Colonic mucosa (tissue), 4 donors: ENCODE measurements around the gene SLC16A8. TPM values are rescaled to one million over a fixed set of nuclear protein-coding genes. Genes with fewer than 3 reads are reported as not detected.

ENCODE experiments used
- DNase-seq: peaks from one replicate; pipeline ENCODE4 v3.0.0-alpha.2; 2020
- H3K27ac ChIP-seq: fragments of 200-600 bp; one replicate; pipeline ENCODE4 v1.8.0; 2021
- H3K27me3 ChIP-seq: fragments of 200-600 bp; one replicate; pipeline ENCODE4 v1.8.0; 2021
- H3K36me3 ChIP-seq: fragments of 200-600 bp; one replicate; pipeline ENCODE4 v1.8.0; 2021
- H3K4me1 ChIP-seq: fragments of 200-600 bp; one replicate; pipeline ENCODE4 v1.8.0; 2021; ENCODE audit warnings: mild to moderate bottlenecking
- H3K4me3 ChIP-seq: fragments of 200-600 bp; one replicate; pipeline ENCODE4 v1.8.0; 2021
- H3K9ac ChIP-seq, 2 donors: one replicate each; pipeline ENCODE4 v1.7.0; 2013; ENCODE audit warnings: control low read depth in 2 of 2, low read depth in 2 of 2, low read length in 2 of 2
- H3K9me3 ChIP-seq: fragments of 200-600 bp; one replicate; pipeline ENCODE4 v1.8.0; 2021
- intact Hi-C: fragments of 100-400 bp; cut with DNase I; formaldehyde crosslinking; loops from one replicate; pipeline ENCODE4 v1.14.1; 2022
- total RNA-seq, 2 donors: library from RNA; stranded (reverse); fragmentation: NEBNext Ultra II Directional in 1 of 2; extraction: Animal tissue kit (Norgen Biotek cat#: 25700) in 1 of 2; gene quantifications; one replicate each; pipeline ENCODE4 v1.2.1, GENCODE V29; 2021
- TF ChIP-seq, protein P1 (sequence below): fragments of 200-600 bp; IDR thresholded peaks from one replicate; pipeline ENCODE4 v1.8.0; 2022; ENCODE audit warnings: antibody characterized with exemption, mild to moderate bottlenecking
- donor health status: healthy.
- donor health status: DM: no; HTN: no; CAD: no.
- donor health status: DM: no; HTN: no; CAD: no.

Gene SLC16A8
- total RNA-seq, 2 donors from 2014 or later, result 0.27 TPM; not detected in 1

- no peak for DNase-seq
- Histone ChIP-seq H3K4me1 (no peaks in the 10 kb centered on the region), H3K27me3 (no peaks in the 10 kb centered on the region), H3K4me3 (no peak overlapping the region), H3K27ac (no peak overlapping the region), H3K9ac (no peak overlapping the region), H3K36me3 (peaks cover 6% of the 10 kb centered on the region), H3K9me3 (no peaks in the 10 kb centered on the region)
- TF ChIP-seq, protein P1, sequence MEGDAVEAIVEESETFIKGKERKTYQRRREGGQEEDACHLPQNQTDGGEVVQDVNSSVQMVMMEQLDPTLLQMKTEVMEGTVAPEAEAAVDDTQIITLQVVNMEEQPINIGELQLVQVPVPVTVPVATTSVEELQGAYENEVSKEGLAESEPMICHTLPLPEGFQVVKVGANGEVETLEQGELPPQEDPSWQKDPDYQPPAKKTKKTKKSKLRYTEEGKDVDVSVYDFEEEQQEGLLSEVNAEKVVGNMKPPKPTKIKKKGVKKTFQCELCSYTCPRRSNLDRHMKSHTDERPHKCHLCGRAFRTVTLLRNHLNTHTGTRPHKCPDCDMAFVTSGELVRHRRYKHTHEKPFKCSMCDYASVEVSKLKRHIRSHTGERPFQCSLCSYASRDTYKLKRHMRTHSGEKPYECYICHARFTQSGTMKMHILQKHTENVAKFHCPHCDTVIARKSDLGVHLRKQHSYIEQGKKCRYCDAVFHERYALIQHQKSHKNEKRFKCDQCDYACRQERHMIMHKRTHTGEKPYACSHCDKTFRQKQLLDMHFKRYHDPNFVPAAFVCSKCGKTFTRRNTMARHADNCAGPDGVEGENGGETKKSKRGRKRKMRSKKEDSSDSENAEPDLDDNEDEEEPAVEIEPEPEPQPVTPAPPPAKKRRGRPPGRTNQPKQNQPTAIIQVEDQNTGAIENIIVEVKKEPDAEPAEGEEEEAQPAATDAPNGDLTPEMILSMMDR, result no peak
- intact Hi-C loops, result no loop called here
Measured at GRCh38 chr22:38075105-38075825, 8.7 kb downstream of the SLC16A8 start.

DNA sequence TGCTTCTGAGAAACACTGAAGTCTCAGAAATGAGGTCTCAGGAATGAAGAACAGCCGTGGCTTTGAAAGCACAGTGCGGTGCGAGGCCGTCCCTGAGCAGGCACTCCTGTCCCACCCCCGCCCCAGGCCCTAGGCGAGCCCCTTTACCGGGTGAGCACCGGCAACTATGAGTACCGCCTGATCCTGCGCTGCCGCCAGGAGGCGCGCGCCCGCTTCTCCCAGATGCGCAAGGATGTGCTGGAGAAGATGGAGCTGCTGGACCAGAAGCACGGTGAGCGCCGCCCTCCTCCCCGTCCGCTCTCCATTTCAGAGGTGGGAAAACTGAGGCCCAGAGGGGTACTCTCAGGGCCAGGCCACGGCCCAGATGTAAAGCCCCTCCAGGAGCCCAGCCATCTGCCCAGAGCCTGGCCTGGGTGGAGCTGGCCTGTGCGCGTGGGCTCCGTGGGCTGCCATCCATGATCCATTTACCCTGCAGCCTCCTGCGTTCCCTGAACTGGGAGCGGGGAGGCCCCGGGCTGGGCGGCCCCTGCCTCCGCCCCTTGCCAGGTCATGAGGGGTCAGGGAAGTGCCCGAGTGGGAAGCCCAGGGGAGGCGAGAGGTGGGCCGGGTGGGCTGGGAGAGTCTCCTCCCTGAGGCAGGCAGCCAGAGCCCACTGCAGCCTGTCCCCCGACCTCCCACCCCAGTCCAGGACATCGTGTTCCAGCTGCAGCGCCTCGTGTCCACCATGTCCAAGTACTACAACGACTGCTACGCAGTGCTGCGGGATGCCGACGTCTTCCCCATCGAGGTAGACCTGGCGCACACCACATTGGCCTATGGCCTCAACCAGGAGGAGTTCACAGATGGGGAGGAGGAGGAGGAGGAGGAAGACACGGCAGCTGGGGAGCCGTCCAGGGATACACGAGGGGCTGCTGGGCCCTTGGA, 9.5 kb downstream of the SLC16A8 start:
- Histone ChIP-seq H3K9me3 (no peaks in the 10 kb centered on the region), H3K36me3 (peaks cover 6% of the 10 kb centered on the region), H3K4me3 (no peak overlapping the region), H3K4me1 (no peaks in the 10 kb centered on the region), H3K27me3 (no peaks in the 10 kb centered on the region), H3K27ac (no peak overlapping the region), H3K9ac (no peak overlapping the region)
- intact Hi-C loops, result no loop called here
- TF ChIP-seq, protein P1, result no peak
- DNase-seq, result no peak

- peaks cover 6% of the 10 kb centered on the region for H3K36me3 ChIP-seq
- no peaks in the 10 kb centered on the region for H3K9me3 ChIP-seq
- no peaks in the 10 kb centered on the region for H3K27me3 ChIP-seq
- H3K4me3 ChIP-seq, result no peak overlapping the region
- TF ChIP-seq, protein P1, result no peak
- no peaks in the 10 kb centered on the region for H3K4me1 ChIP-seq
- intact Hi-C loops, result no loop called here
- DNase-seq, result no peak
- no peak overlapping the region for H3K27ac ChIP-seq
- H3K9ac ChIP-seq, result no peak overlapping the region
Measured at GRCh38 chr22:38073150-38074130, 10.5 kb downstream of the SLC16A8 start.

DNA sequence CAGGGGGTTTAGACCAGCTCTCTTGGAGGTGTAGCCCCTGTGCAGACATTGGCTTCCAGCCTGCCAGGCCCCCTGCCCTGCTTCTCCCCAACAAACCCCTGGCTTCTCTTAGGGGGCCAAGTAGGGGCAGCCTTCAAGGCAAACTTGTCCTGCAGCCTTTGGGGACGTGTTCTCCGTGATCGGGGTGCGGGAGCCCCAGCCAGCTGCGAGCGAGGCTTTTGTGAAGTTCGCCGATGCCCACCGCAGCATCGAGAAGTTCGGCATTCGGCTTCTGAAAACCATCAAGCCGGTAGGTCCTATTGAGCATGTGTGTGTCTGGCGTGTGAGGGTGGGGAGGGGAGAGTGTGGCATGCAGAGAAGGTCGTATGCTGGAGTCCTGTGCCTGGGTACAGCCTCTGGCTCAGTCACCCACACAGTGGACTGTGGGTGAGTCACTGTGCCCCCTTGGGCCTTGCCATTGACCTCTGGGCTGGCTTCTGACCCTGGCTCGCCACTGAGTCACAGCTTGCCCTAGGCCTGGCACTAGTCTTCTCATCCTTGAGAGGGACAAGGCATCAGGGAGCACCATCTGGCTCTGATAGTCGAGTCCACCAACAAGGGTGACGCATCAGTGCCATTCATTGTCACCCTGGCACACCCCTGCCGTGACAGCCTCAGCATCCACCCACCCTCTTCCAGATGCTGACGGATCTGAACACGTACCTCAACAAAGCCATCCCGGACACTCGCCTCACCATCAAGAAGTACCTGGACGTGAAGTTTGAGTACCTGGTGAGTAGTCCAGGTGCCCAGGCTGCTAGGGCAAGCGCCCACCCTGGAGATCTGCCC, 11.4 kb downstream of the SLC16A8 start:
- no peaks in the 10 kb centered on the region for H3K4me1 ChIP-seq
- H3K36me3 ChIP-seq, result peaks cover 6% of the 10 kb centered on the region
- H3K9me3 ChIP-seq, result no peaks in the 10 kb centered on the region
- DNase-seq, result no peak
- H3K27me3 ChIP-seq, result no peaks in the 10 kb centered on the region
- H3K27ac ChIP-seq, result no peak overlapping the region
- H3K9ac ChIP-seq, result no peak overlapping the region
- intact Hi-C loops, result no loop called here
- TF ChIP-seq, protein P1, result no peak
- no peak overlapping the region for H3K4me3 ChIP-seq
